Esophagus muscularis mucosa (tissue), 3 donors: Measurements from ENCODE around the gene CRYBB2.
"Not testable (repeated sequence)": the region's sequence is repeated elsewhere in the genome, so short reads cannot be mapped to it uniquely, and the experiment has no call there.

Source experiments
- POLR2A ChIP-seq: fragments of 450-650 bp; IDR thresholded peaks from one replicate; pipeline ENCODE4 v1.6.1; 2017; ENCODE audit warnings: antibody characterized with exemption, moderate library complexity, mild to moderate bottlenecking, low read depth
- POLR2AphosphoS5 ChIP-seq, 2 donors: sonication (generic); formaldehyde crosslinking; IDR thresholded peaks; one replicate each; pipeline ENCODE4 v1.6.1; 2017; ENCODE audit warnings: antibody characterized with exemption in 2 of 2
- TF ChIP-seq, protein P1 (sequence below), 3 experiments: fragments of 200-600 bp in 2 of 3; fragments of 450-650 bp in 1 of 3; sonication (generic) in 2 of 3; IDR thresholded peaks; one replicate each; pipeline ENCODE4 v1.5.1; 2017 to 2019; ENCODE audit warnings: antibody characterized with exemption in 3 of 3, mild to moderate bottlenecking in 2 of 3, moderate library complexity in 1 of 3

DNA sequence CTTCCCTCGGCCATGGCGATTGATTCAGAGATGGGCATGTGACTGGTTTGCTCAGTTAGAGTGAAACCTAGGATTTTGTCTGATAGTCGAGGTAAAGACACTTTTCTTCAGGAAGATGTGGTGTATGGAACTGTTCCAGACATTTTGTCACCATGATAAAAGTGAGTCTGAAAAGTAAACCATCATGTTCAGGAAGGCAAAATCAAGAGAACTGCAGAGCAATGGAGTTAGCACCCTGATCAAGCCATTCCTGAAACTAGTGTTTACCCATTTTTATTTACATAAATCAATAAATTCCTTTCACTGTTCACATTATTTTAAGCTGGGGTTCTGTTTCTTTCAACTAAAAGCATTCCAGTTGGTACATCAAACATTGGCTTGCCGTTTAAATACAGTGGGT lies 53.8 kb downstream of the CRYBB2 start:
- TF ChIP-seq POLR2AphosphoS5 (IDR thresholded peaks at IDR 0.05); POLR2A: not testable (repeated sequence)
- TF ChIP-seq, protein P1, sequence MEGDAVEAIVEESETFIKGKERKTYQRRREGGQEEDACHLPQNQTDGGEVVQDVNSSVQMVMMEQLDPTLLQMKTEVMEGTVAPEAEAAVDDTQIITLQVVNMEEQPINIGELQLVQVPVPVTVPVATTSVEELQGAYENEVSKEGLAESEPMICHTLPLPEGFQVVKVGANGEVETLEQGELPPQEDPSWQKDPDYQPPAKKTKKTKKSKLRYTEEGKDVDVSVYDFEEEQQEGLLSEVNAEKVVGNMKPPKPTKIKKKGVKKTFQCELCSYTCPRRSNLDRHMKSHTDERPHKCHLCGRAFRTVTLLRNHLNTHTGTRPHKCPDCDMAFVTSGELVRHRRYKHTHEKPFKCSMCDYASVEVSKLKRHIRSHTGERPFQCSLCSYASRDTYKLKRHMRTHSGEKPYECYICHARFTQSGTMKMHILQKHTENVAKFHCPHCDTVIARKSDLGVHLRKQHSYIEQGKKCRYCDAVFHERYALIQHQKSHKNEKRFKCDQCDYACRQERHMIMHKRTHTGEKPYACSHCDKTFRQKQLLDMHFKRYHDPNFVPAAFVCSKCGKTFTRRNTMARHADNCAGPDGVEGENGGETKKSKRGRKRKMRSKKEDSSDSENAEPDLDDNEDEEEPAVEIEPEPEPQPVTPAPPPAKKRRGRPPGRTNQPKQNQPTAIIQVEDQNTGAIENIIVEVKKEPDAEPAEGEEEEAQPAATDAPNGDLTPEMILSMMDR (IDR thresholded peaks at IDR 0.05) = not testable (repeated sequence)
